ENCODE data around the gene CUL5. TPM values are rescaled to one million over a fixed set of nuclear protein-coding genes. Genes with fewer than 3 reads are reported as not detected.
A peak's percentile ranks its signal among the peaks of the same experiment; 100 is the strongest.

Gene CUL5
- total and polyA plus RNA-seq, 2 of the 4 experiments (the other 2 are of a cell fraction) = 8.8 to 31.0 TPM

DNA sequence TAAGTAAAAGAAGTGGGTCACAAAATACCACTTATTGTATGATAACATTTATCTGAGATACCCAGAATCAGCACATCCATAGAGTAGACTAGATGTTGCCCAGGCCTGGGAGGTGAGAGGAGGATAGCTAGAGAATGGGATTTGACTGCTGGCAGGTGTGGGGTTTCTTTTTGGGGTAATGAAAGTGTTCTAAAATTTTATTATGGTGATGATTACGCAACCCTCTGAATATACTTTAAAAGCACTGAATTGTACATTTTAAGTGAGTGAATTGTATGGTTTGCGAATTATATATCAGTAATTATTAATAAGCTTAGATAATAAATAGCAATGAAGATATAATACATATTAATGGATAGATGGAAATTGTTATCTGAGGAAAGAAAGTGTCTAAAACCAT is 77.0 kb downstream of the CUL5 start:
- DNase-seq = no peak
- Histone ChIP-seq H2BK5ac (ENCODE audit: low read depth, low read length, poor library complexity, severe bottlenecking) (no peak overlapping the region), H3K9ac (ENCODE audit: low read depth, low read length) (no peak overlapping the region), H3K18ac (ENCODE audit: low read depth, low read length) (no peak overlapping the region), H2AK9ac (replicated peaks; ENCODE audit: low read depth, low read length, poor library complexity) (no peak overlapping the region), H3K56ac (ENCODE audit: extremely low read depth, insufficient read depth, low read length) (no peak overlapping the region), H3K9me3 (ENCODE audit: control insufficient read depth, insufficient read depth, low read length) (no peaks in the 10 kb centered on the region), H3K23ac (ENCODE audit: low read depth, low read length) (no peak overlapping the region), H3K4me2 (ENCODE audit: low read depth, low read length) (no peak overlapping the region), H4K8ac (ENCODE audit: low read depth in 2 of 2, low read length in 2 of 2) (no peak overlapping the region), H3K14ac (replicated peaks; ENCODE audit: low read depth, low read length) (no peak overlapping the region), H3K4me1 (ENCODE audit: control insufficient read depth, insufficient read depth, low read length) (no peaks in the 10 kb centered on the region), H2BK20ac (ENCODE audit: low read depth, low read length) (no peak overlapping the region), H3K4ac (ENCODE audit: low read depth, low read length) (no peak overlapping the region), H2AK5ac (ENCODE audit: low read depth, low read length) (no peak overlapping the region), H2AFZ (replicated peaks; ENCODE audit: low read length, poor library complexity) (no peak overlapping the region), H4K20me1 (ENCODE audit: insufficient read depth, low read length) (no peaks in the 10 kb centered on the region), H4K91ac (ENCODE audit: insufficient read depth, low read depth, low read length) (no peak overlapping the region), H3K9me1 (ENCODE audit: insufficient read depth, low read length) (peaks cover 3% of the 10 kb centered on the region; the same call in 1 of the 2 replicates), H3K27ac (ENCODE audit: insufficient read depth, low read length) (no peak overlapping the region), H3K79me1 (ENCODE audit: low read depth in 1 of 2, low read length in 2 of 2) (peaks cover 2 to 14% of the 10 kb centered on the region in 2 experiments; a peak in 3 of 4 replicates), H3K27me3 (ENCODE audit: control insufficient read depth, insufficient read depth, low read length) (no peaks in the 10 kb centered on the region), H4K5ac (ENCODE audit: low read depth, low read length) (no peak overlapping the region), H2BK120ac (ENCODE audit: low read depth, low read length) (no peak overlapping the region), H3K36me3 (ENCODE audit: control insufficient read depth, insufficient read depth, low read length) (peaks cover 13% of the 10 kb centered on the region; the same call in 1 of the 2 replicates), H3K4me3 (ENCODE audit: insufficient read depth, low read depth, low read length) (no peak overlapping the region), H2BK15ac (ENCODE audit: low read depth, low read length) (no peak overlapping the region)
- intact Hi-C loops (cut with micrococcal nuclease) = no loop called here
- dilution Hi-C loops (cut with HindIII; ENCODE audit: low sequenced_read_pairs, unreplicated experiment) = no loop called here
- WGBS, 2 experiments (ENCODE audit: extremely low coverage in 2 of 2, insufficient read length in 1 of 2) = no CpG with 5 or more reads among the region's 2 CpGs
- BruUV-seq (replicated peaks) = no TSS peak
- in situ Hi-C loops (cut with MboI; ENCODE audit: low sequenced_read_pairs) = loop anchor here (10.0 kb wide), 1 partner anchor 61 kb away; no protein-coding TSS in a partner anchor
- POLR2A ChIA-PET (ENCODE audit: unreplicated experiment) = no interaction called here
- CTCF ChIA-PET = interaction anchor here (1.7 kb wide), 1 partner anchor 77 kb away, joined by 5 read pairs; the partner anchor contains the start of gene CUL5
- TF ChIP-seq, protein P1, sequence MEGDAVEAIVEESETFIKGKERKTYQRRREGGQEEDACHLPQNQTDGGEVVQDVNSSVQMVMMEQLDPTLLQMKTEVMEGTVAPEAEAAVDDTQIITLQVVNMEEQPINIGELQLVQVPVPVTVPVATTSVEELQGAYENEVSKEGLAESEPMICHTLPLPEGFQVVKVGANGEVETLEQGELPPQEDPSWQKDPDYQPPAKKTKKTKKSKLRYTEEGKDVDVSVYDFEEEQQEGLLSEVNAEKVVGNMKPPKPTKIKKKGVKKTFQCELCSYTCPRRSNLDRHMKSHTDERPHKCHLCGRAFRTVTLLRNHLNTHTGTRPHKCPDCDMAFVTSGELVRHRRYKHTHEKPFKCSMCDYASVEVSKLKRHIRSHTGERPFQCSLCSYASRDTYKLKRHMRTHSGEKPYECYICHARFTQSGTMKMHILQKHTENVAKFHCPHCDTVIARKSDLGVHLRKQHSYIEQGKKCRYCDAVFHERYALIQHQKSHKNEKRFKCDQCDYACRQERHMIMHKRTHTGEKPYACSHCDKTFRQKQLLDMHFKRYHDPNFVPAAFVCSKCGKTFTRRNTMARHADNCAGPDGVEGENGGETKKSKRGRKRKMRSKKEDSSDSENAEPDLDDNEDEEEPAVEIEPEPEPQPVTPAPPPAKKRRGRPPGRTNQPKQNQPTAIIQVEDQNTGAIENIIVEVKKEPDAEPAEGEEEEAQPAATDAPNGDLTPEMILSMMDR (conservative IDR thresholded peaks at IDR 0.05; ENCODE audit: low read depth, low read length) = no peak
- TF ChIP-seq CEBPB (IDR thresholded peaks at IDR 0.05; ENCODE audit: low read depth, low read length) = peak; percentile 88
- no peak for ATAC-seq (ENCODE audit: low read depth)
